ENCODE results near the gene P2RY2.

The P2RY2 gene

DNA sequence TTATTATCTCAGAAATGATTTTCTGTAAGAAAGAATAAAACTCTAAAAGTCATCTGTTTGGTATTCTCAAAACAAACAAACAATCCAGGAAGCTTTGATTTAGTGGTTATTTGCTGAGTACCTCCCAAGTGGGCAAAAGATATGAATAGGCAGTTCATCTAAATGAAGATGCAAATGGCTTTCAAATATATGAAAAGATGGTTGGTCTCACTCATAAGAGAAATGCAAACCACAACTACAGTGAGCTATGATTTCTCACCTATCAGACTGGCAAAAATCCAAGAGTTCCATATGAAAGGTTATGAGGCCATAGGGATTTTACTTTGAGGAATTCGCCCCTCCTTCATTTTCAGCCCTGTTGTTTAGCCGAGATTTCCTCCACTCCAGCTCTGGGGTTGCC is 11.3 kb upstream of the P2RY2 start:
- no peak for DNase-seq

DNA sequence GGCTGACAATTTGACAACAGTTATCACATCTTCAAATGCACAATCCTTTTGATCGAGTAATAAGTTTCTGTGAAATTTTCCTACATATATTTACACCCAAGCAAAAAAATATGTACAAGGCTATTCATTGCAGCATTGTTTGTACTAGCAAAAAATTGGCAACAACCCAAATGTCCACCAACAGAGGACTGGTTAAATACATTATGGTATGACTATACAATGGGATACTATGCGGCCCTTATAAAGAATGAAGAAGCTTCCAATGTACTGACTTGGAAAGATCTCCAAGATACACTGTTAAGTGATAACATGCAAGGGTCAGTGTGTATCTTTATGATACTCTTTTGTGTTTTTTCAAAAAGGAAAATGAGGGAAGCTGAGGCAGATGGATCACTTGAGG is 8.2 kb upstream of the P2RY2 start:
- DNase-seq, result no peak

DNA sequence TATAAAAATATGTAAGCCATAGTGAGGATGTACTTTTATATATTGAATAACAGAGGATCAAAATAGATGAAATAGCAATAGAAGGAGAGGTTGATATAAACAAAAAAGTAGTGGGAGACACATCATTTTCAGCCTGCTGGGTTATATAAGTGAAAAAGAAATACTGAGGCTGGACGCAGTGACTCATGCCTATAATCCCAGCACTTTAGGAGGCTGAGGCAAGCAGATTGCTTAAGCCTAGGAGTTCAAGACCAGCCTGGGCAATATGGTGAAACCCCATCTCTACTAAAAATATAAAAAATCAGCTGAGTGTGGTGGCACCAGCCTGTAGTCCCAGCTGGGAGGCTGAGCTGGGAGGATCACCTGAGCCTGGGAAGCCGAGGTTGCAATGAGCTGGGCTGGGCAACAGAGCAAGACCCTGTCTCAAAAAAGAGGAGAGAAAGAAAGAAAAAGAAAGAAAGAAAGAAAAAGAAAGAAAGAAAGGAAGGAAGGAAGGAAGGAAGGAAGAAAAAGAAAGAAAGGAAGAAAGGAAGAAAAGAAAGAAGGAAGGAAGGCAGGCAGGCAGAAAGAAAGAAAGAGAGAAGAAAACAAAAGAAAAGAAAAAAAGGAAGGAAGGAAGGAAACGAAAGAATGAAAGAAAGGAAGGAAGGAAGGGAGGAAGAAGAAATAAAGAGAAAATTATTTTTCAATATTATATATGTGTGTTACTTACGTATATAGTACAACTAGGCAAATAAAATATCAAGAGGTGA is 7.0 kb upstream of the P2RY2 start:
- no peak for DNase-seq

DNA sequence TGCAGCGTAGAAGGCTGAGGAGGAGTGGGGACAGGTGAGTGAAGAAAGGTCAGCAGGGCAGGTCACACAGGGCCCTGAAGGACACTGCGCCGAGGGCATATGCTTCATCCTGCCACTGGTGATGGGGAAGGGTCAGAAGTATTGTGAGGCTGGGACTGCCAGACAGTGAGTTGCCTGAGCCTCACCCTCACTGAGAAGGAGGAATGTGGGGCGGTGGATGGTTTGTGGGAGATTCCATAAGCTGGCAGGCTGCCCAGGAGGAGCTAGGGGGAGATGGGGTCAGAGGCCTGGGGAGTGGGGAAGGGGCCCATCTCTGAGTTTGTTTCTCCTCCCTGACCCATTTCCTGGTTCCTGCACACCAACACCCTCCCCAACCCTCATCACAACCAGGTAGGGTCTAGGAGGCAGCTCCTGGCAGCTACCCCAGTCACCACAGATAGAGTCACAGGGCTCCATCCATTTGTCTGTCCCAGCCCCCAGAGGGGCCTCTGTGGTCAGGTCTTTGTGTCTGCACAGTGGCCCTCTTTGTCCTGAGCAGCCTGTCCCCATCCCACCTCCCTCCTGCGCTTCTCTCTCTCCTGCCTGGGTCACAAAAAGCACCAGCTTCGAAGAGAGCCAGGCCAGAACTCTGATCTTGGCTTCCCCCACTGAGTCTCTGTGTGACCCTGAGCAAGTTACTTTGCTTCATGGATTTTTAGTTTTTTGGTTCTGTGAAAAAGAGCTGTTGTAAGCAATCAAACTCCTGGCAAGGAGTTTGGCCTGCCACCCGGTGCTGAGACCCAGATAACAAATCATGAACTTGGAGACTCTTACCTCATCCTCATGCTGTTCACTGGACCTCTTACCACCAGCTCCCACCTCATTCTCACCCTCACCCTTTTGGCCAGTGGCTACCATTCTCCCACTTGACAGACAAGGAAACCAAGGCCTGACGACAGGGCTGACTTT is 4.6 kb upstream of the P2RY2 start:
- DNase-seq, result no peak

DNA sequence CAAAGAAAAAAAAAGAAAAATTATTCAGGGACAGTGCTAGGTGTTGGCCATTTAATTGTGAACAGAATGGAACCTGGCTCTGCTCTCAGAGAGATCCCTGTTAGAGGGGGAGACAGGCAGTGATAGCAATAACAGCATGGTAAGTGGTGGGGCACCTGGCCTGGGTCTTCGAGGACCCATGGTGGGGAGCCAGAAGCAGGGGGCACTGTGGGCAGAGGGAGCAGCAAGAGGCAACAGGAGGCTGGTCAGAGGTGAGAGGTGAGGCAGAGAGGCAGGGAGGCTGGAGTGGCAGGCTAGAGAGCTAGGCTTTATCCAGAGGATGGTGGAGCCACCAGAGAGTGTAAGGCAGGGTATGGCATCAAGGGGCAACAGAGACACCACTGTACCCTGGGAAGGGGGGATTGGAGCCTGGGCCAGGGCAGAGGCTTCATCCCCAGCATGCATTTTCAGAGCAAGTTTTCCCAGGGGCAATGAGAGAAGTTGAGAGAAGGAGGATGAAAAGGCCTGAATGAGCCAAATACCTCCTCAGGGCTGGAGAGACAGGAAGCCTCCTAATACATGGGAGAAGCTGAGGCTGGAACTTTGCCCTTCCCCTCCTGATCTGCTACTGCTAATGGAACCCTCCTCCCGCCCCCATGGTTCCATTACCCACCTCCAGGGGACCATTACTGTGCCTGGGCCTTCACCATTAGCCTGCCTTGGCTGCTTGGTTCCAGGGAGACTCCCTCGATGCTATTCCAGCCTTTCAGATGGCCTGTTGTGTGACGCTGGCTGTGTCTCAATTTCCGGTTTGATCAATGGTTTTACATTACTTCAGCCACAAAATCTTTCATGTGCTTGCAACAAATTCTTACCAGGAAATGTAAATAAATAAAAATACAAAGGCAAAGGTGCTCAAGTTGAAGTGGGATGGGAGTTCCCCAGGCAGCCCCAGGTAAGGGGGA is 2.6 kb upstream of the P2RY2 start:
- no peak for DNase-seq

DNA sequence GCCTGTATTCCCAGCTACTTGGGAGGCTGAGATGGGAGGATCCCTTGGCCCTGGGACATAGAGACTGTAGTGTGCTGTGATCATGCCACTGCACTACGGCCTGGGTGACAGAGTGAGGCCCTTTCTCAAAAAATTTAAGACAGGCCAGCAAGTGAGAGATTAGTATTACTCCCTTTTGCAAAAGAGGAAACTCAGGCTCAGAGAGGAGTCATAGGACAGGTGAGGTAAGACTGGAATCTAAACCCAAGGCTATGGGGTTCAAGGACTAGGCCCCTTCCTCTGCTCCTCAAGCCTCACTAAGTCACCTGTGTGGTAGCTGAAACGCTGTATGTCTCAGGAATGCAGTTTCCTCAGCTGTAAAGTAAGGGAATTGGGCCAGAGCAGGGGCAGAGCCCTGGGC is 1.6 kb upstream of the P2RY2 start:
- no peak for DNase-seq

DNA sequence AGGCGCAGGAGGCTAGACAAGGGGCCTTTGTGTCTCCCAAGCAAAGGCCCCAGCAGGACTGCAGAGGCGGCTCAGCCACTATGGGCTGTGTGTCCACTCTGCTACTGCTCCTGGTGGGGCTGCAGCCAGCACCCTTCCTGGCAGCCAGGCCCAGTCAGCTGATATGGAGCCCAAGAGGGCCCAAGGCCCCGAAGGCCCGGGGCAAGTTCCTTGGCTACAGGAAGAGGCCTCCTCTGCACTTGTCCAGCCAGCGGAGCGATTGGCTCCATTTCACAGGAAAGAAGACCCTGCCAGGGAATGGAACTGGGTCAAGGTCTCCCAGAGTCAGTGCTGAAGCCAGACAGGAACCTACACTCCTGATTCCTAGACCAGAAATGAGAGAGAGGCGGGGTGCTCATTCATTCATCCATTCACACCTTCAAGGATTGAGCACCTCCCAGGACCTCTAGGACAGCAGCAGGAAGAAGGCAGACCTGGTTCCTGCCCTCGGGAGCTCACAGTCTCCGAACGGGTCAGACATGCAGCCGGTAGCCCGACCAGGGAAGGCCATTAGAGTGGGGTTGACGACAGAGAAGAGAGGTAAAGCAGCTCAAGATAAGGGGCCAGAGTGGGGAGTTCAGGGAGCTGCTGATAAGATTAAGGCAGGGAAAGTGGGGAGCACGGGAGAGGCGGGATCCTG is 811 bp upstream of the P2RY2 start:
- no peak for DNase-seq

DNA sequence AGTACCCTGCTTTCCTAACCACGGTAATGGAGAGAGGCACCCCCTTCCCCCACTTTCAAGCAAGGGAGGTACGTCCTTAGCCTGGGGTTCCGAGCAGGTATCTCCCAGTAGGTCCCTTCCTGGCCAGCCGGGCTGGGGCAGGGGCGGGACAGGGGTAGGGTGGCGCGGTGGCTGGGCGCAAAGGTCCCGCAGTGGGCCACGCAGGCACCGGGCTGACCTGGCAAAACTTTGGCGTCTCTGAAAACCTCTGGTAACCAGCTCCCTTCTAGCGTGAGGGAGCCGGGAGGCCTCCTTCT is 323 bp upstream of the P2RY2 start:
- no peak for DNase-seq

DNA sequence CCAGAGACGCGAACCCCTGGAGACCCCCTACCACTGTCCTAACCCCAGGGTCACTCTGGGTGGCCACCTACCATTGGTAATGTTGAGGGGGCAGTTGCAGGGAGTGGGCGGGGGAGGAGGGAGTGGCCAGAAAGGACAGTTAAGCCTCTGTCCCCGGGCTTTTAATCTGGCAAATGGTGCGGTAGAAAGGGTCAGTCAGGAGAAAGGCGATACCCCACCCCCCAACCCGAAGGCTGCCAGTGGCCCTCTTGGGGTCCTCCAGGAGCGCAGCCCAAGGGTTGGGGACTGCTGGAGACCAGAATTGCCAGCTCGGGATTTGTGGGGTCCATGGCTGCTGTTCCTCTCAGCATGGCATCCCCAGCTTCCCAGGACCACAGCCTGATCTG is 742 bp downstream of the P2RY2 start:
- no peak for DNase-seq

DNA sequence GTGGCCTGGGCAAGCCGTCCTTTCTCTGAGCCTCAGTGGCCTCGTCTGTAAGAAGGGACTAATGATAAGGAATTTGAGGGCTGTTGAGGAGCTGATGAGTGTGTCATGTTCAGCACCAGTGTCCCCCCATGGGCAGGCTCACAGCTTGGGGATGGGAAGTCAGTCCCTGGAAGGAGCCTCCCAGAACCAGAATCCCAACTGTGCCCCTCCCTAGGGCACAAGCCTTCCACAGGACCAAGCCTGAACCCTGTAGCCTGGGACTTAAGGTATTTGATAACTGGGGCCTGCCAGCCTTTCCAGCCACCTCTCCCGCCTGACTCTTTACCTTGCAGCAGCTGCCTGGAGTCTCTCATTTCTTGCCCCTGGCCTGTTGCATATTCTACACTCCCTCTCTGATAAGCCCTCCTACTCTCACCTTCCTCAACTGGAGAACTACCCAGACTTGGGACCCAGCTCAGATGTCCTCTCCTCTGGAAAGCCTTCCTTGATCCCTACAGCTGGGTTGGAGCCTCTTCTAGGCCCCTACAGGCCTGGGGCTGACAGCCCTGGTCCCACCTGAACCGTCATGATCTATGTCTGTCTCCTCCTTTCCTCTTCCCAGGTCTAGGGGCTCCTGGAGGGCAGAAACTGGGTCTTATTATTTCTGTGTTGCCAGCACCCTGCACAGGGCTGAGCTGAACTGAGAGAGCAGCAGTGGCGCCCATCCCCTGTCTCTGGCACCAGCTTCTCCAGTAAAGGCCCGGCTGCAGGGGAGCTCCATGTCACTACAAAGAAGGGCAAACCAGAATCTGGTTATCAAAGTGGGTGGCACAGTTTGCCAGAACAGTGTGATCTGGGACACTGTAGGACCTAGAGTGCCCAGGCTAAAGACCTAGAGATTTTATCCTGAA is 1.6 kb downstream of the P2RY2 start:
- DNase-seq, result no peak

DNA sequence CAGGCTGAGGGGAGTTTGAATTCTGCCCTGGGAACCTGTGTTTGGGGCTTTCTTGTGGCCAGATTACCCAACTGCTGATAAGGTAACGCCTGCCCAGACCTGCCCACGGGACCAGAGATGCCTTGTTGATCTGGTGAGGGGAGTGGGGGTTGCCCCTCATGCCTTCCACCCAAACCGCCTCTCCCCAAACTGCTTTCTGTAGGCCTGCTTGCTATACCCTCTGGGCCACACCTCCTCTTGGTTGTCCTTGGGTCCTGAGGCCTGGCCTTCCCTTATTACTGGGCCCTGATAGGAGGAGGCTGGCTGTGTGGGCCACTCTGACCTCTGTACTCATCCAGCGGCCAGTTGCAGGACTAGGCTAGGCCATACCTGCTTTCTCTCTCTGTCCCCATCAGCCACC is 3.4 kb downstream of the P2RY2 start:
- no peak for DNase-seq

DNA sequence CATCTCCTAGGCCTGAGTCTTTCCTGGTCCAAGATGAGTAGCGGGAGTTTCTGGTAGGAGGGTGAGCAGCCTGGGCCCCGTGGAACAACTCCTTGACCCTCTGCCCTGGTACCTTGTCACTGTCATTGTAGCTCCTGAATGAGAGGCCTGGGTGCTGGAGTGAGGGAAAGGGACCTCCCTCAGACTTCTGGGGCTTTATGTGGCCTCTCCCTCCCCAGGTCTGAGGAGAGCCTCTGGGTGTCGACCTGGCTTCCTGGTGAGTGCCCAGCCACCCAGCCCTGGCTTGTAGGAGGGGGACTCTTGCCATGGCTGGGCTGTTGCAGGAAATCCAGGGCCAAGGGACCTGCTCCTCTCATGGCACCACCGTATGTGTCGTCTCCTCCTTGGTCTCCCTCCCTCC is 3.9 kb downstream of the P2RY2 start:
- DNase-seq, result no peak

DNA sequence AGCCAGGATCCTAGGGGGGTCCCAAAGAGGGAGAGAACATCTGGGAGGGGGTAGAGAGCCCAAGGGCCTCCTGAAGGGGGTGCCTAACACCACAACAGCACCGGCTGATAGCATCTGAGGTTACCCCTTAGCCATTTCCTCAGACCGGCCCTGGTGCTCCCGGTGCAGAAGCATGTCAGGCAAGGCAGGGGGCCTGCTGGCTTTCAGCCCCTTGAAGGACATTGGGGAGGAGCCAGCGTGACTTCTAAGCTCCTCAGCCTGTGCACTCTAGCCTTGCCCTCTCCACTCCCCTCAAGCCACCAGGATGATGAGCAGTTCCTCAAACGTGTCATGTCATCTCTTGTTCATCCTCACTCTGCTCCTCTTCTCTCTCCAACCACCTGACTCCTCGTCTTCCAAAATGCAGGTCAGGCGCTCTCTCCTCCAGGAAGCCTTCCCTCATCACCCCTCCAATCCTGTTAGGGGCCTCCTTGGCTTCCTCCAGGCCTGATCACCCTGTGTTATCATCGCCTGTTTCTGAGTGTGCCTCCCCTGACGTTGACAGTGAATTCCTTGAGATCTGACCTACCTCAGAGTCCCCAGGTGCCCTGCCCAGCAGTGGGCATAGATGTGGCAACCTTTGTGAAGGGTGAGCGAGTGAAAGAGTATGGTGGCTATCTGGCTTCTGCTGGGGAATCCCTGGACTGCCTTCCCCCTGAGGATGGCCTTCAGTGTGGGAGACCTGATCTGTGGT is 6.1 kb downstream of the P2RY2 start:
- no peak for DNase-seq

DNA sequence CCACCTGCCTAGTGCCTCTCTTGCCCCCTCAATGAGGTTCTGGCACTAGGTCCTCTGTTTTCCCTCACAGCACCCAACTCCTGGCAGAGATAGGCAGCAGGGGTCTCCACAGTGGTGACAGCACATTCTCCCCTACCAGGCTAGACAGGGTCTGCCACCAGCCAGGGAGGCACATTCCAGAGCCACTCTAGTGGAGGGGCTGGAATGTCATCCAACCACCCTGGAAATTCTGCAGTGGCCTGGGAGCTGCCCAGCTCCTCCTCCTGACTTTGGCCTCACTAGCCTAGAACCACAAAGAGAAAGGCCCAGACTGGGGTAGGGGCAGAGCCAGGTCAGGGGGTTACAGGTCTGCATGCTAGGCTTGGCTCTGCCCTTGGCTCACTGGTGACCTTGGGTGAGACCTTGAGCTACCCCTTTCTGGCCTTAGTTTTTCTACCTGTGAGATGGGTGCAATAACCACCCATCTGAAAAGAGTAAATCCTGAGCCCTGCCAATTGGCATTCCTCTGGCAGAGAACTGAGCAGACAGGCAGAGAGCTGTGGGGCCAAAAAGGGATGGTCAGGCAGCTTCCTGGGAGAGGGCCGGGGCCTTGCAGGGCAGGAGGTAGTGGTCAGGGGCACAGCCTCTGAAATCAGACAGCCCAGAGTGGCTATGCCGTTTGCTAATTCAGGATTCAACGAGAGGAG is 7.1 kb downstream of the P2RY2 start:
- no peak for DNase-seq

DNA sequence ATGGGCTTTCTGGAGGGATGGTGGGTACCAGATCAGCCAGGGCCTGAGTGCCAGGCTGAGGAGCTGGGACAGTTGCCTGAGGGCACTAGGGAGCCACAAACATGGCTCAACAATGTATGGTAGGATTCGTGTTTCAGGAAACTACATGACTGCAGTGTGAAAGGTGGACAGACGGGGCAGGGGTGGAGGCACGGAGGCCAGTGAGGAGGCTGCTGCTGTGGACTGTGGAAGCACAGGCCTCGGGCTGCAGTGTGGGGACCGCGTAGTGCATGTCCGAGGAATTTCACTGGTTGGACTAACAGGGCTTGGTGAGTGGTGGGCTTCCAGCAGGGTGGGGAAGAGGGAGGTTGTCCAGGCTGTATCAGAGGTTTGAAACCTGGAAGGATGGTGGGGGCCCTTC is 7.8 kb downstream of the P2RY2 start:
- no peak for DNase-seq

DNA sequence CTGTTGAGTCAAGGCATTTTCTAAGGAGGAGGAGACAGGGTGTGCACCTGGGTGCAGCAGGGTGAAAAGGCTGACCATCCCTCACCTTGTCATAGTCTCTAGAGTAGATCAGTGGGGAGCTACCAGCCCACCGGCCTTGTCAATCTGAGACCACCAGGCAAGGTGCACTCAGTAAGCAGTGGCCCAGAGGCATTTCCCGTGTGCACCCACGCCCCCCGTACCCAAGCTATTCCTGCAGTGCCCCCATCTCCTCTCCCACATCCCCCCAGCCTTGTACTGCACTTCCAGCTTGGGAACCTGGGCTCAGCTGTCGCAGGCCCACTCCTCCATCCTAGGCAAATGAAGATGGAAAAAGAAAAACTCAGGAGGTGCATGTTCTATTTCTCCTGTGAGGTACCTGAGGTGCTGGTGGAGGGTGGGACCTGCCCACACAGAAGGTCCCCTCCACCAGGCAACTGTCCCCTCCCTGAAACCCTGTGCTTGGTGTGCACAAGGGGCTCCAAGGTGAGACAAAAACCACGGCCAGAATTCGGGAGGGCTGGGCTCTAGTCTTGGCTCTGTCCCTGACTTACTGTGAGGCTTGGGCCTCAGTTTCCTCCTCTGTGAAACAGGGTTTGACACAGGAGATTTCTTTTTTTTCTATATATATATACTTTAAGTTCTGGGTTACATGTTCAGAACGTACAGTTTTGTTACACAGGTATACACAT is 8.4 kb downstream of the P2RY2 start:
- DNase-seq, result no peak

DNA sequence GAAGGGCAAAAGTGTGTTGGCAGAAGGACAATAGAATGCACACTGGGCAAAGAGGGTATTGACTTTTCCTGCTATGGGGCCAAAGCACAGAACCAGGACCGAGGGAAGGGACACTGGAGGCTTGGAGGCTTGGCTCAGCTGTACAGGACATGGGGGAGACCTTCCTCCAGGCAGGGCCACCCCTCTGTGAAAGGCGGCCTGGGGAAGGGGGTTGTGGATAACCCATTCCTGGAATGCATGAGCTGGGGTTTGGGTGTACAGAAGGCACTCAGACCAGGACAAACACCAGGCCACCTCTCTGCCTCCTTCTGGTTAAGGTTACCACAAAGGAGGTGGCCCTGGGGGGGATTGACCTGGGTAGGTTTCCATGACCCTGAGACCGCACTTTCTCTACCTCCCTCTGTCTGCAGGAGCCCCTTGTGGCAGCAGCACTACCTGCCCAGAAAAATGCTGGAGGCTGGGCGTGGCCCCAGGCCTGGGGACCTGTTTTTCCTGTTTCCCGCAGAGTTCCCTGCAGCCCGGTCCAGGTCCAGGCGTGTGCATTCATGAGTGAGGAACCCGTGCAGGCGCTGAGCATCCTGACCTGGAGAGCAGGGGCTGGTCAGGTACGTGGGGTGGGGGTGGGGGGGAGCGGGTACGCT is 9.6 kb downstream of the P2RY2 start:
- no peak for DNase-seq

DNA sequence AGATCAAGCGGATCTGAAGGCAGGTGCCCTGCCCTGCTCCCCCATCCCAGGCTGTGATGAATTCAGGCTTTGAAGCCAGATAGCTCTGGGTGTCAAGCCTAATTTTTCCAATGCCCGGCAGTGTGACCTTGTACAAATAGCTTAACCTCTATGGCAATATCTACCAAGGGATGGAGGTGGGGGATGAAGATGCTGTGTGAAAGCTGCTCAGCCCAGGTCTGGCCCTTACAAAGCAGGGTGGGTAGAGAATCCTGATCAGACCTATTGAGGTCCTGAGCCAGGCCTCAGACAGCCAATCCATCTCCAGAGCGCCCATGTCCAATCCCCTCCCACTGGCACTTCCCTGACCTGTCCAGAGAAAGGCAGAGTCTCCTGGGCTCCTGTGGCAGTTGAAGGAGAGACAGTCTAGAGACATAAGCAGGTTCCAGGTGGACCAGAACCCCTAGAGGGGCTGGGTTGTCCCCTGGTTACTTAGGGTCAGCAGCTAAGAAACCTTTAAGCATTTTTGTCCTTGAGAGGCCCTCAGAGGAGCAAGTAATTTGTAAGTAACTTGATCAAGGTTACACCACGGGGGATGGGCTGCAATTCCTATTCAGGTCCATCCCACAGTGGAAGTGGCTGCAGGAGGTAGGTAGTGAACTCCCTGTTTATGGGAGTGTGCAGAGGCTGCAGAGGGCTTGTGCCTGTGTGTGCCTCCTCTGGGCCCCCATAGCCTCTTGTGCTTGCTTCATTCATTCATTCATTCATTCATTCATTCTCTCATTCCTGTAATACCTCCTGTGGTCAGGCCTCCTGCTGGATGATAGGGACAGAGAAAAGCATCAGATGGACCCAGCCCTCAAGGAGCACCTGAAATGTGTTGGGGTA is 10.4 kb downstream of the P2RY2 start:
- DNase-seq, result no peak

All from activated CD4-positive, alpha-beta T cell treated with anti-CD3 and anti-CD28 coated beads for 48 hours (primary cell).